Fibroblast of skin of right biceps (primary cell): ENCODE data around the gene GRID1.

Experiments used
- DNase-seq: peaks from one replicate; pipeline ENCODE4 v3.0.0-alpha.2; 2013

GRID1 gene

DNA sequence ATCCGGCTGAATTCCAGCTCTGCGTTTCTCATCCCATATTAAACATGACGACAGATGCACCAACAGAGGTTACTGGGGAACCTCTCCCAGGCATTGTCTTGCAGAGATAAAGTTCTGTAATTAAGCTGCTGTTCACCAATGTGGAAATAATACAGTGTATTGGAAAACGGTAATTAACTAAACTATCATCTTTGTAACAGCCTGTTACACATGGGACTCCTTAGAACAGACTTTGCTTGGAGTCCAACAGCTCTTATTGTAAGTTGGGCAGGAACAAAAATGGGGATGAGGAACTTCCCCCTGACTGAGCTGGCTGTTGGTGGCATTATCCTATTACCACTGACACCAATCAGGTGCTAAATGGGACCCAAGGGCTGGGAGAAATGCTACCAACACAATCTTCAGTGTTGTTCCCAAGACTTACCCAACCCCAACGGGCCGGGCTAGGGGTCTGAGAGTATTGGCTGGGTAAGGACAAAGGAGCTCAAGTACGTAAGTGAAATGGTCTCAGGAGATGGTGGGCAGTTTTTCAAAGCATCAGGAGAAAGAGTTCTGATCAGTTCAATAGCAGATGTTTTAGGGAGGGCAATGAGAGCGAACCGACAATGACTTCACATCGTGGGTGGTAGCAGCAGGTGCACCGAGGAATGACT, 759.4 kb downstream of the GRID1 start:
- DNase-seq, result no peak

GRCh38 chr10:85606401-85606800, 760.2 kb downstream of the GRID1 start:
- DNase-seq, result no peak

- DNase-seq, result no peak
Observed at GRCh38 chr10:85604884-85605283, 761.7 kb downstream of the GRID1 start.

GRCh38 chr10:85604136-85604725, 762.4 kb downstream of the GRID1 start:
- DNase-seq, result no peak

DNA sequence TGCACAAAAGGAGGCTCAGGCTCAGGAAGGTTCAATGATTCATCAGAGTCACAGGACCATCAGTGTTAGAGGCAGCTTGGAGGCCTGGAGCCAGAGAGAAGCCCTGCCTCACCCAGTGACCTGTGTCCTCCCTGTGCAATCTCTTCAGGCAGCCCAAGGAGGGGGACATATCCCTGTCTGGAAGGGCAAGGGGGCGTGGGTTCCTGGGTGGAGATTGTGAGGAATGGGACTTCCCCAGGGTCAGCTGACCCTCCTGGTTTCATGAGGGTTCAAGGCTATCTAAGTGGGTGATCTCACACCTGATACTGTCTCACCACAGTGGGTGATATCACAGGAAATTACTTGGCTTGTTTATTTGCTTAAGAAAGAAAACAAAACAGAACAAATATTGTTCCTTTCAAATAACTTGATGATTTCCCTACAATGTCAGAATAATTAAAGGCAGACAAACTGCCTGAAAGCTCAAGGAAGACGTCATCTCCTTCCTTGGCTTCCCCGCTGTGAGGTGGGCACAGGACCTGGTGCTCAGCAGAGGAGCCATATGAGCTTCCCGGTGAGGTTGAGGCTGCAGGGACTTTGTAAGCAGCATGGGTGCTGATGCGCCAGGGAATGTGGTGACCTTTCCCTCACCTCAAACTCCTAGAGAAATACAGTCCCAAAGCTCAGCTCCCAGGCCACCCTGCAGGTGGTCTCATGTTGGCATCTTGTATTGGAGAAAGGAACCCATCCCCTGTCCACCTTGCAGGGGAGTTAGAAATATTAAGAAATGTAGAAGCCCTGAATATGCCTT, 763.2 kb downstream of the GRID1 start:
- DNase-seq, result no peak

- DNase-seq, result no peak
Observed at GRCh38 chr10:85602713-85603112, 763.9 kb downstream of the GRID1 start.

DNA sequence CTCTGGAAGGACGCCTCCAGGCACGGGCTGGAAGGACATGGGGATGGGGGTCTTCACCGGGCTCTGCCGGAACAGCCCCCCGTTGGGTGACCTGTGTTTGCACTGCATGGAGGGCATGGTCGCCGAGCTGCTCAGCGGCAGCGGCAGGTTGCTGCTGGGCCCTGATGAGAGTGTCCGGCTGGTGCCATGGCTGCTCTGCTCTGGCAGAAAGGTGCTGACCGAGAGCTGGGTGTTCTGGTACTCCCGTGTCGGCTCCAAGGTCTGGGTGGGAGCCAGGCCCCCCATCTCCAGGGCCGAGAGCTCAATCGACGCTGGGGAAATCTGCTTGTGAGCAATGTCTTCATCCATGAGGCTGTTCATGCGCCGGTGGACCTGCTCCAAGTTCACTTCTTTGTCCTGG, 764.3 kb downstream of the GRID1 start:
- DNase-seq, result no peak

GRCh38 chr10:85601526-85601925, 765.1 kb downstream of the GRID1 start:
- DNase-seq, result no peak

- no peak for DNase-seq
Observed at GRCh38 chr10:85600744-85601081, 765.9 kb downstream of the GRID1 start.

GRCh38 chr10:85600026-85600743, 766.4 kb downstream of the GRID1 start:
- DNase-seq, result no peak

DNA sequence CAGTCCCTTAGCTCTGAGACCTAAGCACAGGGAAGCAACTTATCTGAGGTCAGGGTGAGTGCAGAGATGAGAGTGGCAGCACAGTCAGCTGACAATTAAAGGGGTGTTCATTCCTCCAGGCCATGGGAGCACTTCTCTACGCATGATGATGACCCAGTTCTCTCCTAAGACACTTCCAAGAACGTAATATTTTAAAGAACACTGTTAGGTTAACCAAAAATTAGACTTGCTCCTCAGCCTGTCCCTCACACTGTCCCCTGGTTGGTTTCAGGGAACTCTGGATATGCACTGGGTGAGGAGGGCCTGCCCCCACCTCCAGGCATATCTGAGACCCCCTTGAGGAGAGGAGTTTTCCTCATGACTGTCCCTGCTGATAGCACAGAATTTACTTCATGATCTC, 767.5 kb downstream of the GRID1 start:
- no peak for DNase-seq

DNA sequence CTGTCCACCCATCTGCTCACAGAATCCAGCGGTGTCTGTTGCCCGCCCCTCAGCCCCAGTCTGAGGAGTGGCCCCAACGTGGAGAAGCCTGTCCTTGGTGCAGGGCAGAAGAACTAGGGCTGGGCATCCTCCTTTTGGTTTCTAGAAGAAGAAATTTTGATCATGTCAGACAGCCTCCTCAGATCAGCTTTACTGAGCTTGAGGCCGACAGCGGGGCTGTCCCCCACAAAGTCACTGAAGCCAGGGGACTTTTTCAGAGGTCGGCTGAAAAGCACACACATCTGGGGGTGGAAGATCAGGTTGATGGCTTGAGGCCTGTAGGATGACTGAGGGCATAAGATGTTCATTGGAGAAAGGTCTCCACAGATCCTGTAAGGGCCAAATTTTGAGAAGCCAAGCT, 767.9 kb downstream of the GRID1 start:
- DNase-seq, result no peak

GRCh38 chr10:85597006-85597405, 769.6 kb downstream of the GRID1 start:
- no peak for DNase-seq

DNA sequence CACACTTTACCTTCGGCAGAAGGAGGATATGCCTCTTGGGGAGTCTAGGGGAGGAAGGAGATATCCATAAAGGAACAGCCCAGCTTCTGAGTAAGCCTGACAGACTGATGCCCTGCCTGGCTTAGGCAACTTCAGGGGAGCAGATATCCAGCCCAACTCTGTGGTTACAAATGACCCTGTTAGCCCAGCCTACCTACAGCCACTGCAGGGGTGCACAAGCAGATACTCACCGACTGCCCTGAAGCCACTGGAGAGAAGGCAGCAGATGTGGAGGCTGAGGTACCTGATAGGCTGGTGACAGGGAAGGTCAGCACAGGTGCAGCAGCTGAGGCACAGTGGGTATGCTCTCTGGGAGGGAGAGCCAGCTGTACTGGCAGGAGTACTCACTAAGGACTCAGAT, 770.2 kb downstream of the GRID1 start:
- DNase-seq, result no peak

DNA sequence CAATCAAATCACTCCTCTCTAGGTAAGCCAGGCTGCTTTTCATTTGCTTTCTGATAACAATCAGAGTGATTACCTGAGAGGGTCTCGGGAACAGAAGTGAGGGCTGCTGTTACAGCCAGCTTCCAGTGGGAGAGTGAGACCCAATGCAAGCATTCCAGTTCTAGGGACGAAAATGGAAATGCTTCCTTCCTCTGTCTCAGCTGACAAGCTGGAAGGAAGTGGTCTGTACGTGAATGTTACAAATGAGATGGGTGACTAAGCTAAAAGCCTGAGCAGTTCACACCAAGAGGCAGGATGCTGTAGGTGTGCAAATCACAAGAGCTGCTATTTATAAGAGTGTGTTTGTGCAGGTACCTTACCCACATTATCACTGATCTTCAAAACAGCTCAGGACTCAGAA, 772.4 kb downstream of the GRID1 start:
- DNase-seq, result no peak

- no peak for DNase-seq
Observed at GRCh38 chr10:85593226-85593772, 773.3 kb downstream of the GRID1 start.

DNA sequence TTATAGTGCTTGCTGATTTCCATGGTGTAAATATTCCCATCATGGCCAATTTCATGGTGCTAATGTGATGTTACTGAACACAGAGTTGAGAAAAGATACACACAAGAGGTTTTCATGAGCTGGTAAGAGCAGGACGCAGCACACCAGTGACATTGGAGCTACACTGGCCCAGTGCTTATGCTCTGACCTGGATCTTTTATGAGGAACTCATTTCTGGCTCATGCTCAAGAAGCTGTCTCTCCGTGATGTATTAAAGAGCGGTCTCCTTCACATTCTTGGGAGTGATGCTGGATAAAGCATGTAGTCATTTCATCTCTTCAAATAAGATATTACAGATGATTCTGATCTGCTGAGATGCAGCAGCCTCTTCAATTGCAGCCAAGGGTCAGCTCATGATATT, 785.2 kb downstream of the GRID1 start:
- DNase-seq, result no peak

DNA sequence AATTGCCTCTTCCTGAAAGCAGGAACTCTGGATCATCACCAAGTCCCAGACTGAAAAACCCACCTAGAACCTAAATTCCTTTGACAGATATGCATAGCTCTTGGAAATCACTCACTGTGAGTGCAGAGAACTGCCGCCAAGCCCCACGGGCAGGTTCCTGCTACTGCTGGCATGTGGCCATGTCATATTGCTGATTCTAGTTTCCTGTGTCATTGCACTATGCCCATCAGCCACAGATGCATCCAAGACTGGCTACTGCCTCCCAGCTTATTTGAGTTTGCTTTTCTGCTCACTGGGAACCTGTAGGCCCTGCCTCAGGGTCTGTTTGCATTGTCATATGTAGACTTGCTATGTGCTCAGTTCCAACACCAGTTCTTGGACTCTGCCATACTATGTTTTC, 786.0 kb downstream of the GRID1 start:
- DNase-seq, result no peak

GRCh38 chr10:85578860-85579259, 787.7 kb downstream of the GRID1 start:
- DNase-seq, result no peak

DNA sequence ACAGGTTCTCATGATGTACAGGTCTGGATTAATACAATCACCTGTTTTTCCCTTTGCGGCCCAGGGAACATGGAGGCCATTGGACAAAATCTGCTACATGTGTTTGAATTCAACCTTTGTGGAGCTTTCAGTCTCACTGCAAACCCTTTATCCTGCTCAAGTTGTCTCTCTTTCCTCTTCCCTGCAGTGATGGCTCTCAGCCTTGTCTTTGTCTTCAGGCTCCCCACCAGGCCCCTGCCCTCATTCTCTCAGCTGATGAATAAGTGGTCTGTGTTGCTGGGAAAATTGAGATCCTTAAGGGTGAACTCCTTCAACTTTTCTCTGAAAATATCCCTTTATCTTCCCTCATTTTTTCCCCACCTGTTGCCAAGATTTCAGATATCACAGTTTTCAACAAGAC, 791.2 kb downstream of the GRID1 start:
- DNase-seq, result no peak

GRCh38 chr10:85570871-85571270, 795.7 kb downstream of the GRID1 start:
- no peak for DNase-seq

- DNase-seq, result no peak
Observed at GRCh38 chr10:85565381-85565780, 801.2 kb downstream of the GRID1 start.

GRCh38 chr10:85558533-85558932, 808.1 kb downstream of the GRID1 start:
- DNase-seq, result peak; percentile 11

GRCh38 chr10:85557706-85558105, 808.9 kb downstream of the GRID1 start:
- no peak for DNase-seq
